Measurements from ENCODE around the gene FGD4.

Gene FGD4

DNA sequence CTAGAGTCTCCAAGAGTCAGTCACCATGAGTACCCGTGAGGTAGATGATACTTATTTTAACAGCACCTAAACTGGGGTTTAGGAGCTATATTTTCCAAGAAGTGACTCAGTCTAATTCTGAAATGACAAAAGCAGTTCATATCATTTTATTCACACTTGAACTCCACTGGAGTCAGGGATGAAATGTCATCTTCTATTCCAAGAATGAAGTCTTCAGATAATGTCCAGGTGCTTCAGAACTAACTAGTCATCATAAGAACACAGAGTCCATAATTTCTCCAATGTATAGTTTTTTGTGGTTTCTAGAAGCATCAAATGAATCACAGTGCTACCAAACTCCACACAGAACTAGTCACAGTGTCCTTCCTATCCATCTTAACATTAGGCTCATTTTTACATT lies 293.0 kb downstream of the FGD4 start:
- DNase-seq: no peak

DNA sequence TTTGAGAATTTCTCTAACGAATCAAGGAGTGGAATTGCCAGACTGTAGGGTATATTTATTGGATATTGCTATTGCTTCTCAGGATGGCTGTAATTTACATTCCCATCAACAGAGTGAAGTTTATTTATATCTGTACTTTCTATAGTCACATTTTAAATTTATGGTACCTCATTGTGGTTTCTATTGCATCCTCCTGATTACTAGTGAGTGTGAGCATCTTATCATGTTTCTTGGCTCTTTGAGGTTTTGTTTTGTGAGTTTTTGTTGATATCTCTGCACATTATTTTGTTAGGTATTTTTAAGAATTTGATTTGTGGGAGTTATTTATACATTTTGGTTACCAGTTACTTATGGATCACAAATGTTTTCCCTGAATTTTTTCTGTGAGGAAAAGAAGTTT lies 293.7 kb downstream of the FGD4 start:
- DNase-seq: no peak
